NCI-H2081 treated with DMSO at 0.1 percent for 48 hours (cell line): ENCODE data around the gene BAK1.
"Not testable (repeated sequence)": the region's sequence is repeated elsewhere in the genome, so short reads cannot be mapped to it uniquely, and the experiment has no call there.

Experiments used
- DNase-seq: peaks from one replicate; lab custom pipeline; 2025; lab: John Stamatoyannopoulos, UW

Gene BAK1

DNA sequence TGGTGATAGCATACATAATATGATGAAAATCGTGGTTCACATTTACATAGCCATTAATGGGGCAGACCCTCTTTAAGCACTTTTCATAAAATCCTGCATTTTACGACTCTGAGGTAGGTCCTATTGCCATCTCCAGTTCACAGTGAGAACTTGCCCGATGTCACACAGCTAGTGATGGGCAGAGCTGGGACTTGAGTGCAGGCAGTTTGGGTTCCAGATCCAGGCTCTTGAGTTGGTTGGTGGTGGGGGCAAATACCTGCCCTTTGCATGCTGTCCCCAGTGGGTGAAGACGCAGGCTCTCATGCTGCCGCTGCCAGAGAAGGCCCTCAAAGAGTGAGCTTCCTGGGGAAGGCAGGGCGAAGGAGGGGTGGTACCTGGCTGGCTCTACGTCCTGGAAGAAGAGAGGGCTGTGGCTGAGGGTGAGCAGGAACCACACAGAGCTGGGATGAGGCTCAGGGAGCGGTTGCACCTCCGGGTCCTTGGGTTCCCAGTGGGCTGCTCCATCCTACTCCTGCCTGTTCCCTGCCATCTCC, 6.1 kb upstream of the BAK1 start:
- DNase-seq = no peak

- DNase-seq = no peak
Observed at GRCh38 chr6:33585403-33586107, 5.5 kb upstream of the BAK1 start.

DNA sequence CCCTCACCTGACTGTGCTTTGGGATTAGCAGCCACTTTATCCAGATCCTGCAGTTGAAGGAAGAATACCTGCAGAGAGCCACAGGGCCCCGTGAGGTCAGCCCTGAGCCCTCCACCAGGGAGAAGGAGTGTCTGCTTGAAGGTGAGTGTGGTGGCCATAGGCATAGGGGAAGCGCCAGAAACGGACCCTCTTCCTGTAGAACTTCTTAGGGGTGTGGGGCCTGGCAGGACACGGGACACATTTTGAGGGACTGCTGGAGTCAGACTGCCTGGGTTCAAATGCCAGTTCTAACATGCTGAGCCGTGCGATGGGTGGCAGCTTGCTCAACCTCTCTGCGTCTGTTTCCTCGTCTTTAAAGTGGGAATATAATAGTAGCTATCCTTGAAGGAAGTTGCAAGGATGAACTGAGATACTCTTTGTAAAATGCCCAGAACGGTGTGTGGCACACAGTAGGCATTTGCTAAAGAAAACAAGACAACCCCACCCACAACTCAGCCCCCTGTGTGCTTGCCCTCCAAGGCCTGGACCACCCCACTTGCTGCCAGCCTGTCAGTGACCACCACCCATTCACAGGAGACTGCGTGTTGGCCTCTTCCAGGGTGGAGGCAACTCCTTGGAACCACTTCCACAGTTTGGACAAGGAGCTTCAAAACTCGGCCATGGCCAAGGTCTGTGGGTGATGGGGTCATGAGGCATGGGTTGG, 4.8 kb upstream of the BAK1 start:
- no peak for DNase-seq

- DNase-seq = no peak
Observed at GRCh38 chr6:33583591-33584155, 3.6 kb upstream of the BAK1 start.

DNA sequence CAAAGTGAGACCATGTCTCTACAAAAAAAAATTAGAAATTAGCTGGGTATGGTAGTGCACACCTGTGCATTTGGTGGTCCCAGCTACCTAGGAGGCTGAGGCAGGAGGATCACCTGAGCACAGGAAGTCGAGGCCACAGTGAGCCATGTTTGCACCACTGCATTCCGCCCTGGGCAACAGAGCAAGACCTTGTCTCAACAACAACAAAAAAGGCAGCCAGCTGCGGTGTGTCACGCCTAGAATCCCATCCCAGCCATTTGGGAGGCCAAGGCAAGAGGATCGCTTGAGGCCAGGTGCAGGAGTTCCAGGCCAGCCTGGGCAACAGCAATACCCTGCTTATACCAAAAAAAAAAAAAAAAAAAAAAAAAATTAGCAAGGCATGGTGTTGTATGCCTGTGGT, 1.1 kb upstream of the BAK1 start:
- DNase-seq = no peak

DNA sequence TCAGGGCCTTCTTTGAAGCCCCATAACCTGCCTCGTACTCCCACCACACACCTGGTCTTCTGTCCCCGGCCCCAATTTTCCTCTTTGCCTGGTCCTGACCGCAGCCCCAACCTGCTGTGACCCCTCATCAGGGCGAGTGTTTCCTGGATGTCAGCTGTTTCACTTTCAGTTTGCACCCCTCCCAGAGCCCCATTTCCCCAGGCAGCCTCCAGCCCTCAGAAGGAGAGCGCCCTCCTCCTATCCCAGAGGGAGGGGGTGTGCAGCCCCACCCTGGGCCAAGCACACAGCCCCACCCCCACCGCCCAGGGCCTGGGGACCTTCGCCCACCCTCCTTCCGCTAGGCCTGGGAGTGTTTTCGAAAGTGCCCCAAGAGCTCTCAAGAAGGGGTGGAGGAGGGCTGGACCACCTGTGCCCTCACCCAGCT, 1.5 kb downstream of the BAK1 start:
- DNase-seq = no peak

DNA sequence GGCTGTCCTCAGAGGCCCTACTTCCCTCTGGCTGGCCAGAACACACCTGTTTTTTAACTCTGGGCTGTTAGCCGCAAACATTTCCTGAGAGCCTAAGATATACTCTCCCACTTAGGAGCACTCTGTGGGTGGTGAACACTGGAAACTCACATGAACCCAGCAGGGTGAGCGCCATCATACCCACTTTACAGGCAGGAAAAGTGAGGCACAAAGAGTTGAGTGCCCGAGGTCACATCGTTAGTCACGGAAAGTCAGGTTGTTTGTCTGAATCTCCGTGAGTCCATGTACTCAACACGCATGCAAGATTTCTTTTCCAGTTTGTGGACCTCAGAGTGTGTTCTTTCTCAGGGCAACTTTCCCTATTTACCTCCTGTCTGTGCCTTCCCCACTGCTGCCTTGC, 1.9 kb downstream of the BAK1 start:
- DNase-seq = no peak

GRCh38 chr6:33577718-33578117, 2.4 kb downstream of the BAK1 start:
- DNase-seq = no peak

DNA sequence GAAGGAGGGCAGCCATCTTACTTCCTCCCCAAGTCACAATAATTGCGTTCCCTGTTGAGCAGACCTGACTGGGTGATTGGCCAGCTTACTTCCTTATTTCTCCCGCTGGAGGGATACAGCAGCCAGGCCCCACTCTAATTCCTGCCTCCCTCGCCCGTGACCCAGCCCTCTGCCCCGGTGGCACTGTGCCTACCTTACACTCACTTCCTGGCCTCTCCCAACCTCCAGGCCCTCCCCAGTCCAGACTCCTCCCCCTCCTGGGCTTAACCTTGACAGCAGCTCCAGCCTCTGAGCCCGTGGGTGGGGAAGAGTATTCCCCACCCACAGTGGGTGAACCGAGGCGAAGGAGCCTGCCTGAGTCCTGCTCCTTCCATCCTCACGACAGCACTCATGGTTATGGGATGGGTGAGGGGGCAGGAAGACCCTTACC, 3.0 kb downstream of the BAK1 start:
- DNase-seq = no peak

DNA sequence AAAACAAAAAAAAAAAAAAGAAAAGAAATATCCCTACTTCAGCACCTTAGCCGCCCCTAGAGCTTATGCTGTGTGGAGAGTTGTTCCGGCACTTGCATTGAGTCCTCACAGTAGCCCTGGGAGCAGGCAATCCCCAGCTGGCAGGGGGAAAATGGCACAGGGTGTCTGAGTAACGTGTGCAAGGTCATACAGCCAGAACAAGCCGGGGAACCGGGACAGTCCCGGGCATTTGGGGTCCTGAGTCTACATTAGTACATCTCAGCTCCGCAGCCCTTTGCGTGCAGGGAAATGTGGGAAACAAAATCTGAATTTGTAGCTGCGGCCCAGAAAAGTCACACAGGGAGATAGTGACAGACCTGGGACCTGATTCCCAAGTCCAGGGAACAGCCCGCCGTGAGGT, 3.4 kb downstream of the BAK1 start:
- DNase-seq = no peak

DNA sequence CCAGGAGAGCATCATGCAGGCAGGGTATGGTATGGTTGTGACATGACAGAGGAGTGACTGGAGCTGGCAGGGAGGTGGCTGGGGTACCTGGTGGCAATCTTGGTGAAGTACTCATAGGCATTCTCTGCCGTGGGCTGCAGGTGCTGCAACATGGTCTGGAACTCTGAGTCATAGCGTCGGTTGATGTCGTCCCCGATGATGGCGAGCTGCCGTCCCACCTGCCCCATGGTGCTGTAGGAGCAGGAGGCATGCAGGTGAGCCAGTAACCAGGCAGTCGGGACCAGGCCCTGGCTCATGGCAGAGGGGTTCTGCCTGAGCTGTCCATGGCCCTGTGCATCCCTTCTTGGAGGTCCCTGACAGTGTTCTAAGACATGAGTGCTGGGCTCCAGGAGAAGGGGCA, 4.9 kb downstream of the BAK1 start:
- no peak for DNase-seq

DNA sequence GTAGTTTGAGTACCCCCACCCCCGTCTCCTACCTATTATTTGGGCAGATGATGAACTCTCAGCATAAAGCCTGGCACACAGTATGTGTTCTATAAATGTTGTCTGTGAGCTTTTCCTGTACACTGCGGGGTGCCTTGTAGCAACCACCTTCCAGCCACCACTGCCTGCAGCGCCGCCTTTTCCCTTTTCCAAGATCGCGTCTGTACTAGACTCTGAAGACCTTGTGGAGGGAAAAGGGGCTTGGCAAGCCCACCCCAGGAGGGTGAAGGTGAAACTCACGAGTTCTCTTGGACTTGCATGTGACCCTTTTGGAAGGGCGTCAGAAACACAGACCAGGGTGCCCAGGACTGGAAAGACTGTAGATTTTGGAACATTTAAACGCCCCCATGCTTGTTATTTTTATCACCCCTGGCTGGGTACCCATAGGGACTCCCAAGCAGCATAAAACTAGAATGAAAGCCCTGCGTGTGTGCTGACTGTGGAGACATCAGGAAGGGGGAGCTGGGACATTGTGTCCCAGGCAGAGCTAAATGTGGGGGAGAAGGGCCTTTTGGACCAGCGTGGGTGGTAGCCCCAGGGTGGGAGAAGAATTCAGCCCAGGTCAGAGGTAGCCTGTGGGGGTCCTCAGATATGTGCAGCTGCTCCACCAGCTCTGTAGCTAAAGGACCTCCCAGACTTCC, 8.3 kb downstream of the BAK1 start:
- no peak for DNase-seq

DNA sequence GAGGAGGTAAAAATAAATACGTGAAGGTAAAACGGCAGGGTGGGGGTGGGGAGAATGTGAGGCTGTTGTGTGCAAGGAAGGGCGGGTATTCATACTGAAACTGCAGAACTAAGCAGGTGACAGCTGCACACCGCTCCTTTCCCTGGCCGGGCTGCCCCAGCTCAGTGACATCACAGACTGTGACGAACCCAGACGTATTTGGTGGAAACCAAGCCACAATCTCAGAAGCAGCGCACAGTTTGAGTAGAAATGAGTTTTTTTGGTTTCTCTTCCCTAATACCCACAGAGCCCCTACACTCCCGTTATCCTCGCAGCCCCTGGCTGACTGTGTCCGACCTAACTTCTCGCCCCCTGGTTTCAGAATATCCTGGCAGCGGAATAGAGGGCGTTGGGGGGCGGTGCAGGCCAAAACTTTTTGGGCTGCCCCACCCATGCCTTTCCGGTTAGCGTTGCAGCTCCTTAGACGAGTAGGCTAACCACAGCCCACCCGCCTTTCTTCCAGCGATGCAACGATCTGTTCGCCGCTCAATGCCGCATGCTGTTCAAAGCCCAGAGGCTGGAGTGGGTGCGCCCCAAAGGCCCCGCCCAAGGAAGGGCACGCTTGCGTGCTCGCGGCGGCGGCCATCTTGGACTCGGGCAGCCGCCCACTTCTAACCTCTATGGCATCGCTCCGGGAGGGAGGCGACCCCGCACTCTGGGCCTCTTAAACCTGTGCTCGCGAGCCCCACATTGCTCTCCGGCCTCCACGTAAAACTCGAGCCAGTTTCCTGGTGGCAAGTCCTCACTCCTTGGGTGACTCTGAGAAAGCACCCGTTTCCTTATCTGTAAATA, 9.1 kb downstream of the BAK1 start:
- no peak for DNase-seq

DNA sequence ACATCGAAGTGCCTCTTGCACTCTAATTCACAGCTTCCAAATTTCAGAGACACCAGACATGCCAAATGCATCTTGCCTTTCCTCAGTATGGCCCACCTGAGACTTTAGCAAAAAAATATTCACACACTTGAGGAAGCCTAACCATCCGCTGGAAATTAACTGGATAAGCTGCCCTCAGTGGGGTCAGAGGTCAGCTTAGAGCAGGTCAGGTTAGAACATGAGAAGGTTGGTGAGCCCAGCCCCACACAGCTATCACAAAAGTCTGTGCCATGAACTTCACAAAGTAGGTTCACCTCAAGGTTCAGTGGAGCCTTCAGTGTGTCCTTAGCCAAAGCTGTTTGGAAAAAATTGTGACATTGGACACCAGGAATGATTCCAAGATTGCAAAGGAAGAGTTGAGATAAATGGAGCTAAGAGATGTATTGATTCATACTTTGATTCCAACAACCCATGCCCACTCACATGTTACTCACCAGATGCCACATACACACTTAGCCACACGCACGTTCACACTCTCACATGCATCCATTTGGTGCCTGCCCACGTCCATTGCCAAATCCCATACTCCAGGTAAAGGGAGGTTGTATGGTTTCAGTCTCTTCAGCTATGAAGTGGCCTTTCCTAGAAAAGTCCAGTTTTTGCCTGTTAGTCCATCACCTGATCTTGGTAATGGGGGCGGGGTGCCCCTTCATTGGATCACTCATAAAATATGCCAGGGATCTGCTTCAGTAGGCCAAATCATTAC, 11.1 kb downstream of the BAK1 start:
- no peak for DNase-seq

GRCh38 chr6:33567836-33568235, 12.2 kb downstream of the BAK1 start:
- no peak for DNase-seq

DNA sequence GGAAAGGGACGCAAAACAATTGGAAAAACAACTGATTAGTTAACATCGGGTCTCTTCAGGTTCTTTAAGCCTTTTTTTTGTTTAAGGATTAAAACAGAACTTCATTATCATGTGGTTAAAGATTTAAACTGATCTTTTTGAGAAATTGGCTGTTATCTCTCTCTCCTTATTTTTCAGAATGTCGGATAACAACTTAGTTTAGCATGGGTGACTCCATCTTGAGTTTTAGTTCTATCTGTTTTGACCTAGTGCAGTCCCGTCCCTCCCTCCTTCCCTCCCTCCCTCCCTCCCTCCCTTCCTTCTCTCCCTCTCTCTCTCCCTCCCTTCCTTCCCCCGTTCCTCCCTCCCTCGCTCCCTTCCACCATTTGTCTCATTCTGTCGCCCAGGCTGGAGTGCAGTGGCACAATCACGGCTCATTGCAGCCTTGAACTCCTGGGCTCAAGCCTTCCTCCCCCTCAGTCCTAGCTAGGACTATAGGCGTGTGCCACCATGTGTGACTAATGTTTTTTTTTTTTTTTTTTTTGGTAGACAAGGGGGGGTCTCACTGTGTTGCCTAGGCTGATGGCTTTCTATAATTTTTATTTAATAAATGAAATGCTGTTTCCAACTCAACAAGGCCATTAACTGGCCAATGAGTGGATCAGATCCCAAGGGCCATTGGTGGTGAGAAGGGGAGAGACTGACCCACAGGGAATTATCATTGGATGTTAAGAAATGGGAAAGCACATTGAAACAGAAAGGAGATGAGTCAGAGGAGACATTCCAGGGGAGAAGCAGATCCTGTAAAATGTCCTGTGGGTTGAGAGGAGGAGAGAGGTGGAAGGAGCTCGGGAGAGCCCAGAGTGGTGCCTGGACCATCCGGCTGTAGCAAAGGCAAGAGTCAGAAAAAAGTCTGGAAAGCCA, 13.6 kb downstream of the BAK1 start:
- no peak for DNase-seq

- no peak for DNase-seq
Observed at GRCh38 chr6:33558801-33559200, 21.3 kb downstream of the BAK1 start.

- DNase-seq = no peak
Observed at GRCh38 chr6:33557376-33557775, 22.7 kb downstream of the BAK1 start.

GRCh38 chr6:33552883-33553282, 27.2 kb downstream of the BAK1 start:
- not testable (repeated sequence) for DNase-seq

GRCh38 chr6:33552252-33552651, 27.8 kb downstream of the BAK1 start:
- no peak for DNase-seq
